HG03457 (cell line): Measurements from ENCODE around the gene BRICD5.

Experiments
- ATAC-seq: cut with Tn5 transposase; IDR thresholded peaks from one replicate; pipeline ENCODE4 v1.9.1; 2021; ENCODE audit warnings: moderate number of reproducible peaks; ENCODE audit not compliant: unreplicated experiment

BRICD5 gene

GRCh38 chr16:2183671-2184070, 27.0 kb downstream of the BRICD5 start:
- no peak for ATAC-seq

- ATAC-seq = no peak
These were observed 28.7 kb downstream of the BRICD5 start for GRCh38 chr16:2181952-2182351.

GRCh38 chr16:2180962-2181923, 29.4 kb downstream of the BRICD5 start:
- ATAC-seq = no peak

GRCh38 chr16:2180461-2180860, 30.2 kb downstream of the BRICD5 start:
- ATAC-seq = no peak

- no peak for ATAC-seq
These were observed 31.1 kb downstream of the BRICD5 start for GRCh38 chr16:2179576-2179975.

GRCh38 chr16:2179107-2179501, 31.6 kb downstream of the BRICD5 start:
- no peak for ATAC-seq

GRCh38 chr16:2178321-2179106, 32.1 kb downstream of the BRICD5 start:
- no peak for ATAC-seq

- ATAC-seq = no peak
These were observed 33.1 kb downstream of the BRICD5 start for GRCh38 chr16:2177561-2177960.

- ATAC-seq = no peak
These were observed 33.6 kb downstream of the BRICD5 start for GRCh38 chr16:2177101-2177500.

- ATAC-seq = no peak
These were observed 34.6 kb downstream of the BRICD5 start for GRCh38 chr16:2176047-2176446.

- ATAC-seq = no peak
These were observed 35.2 kb downstream of the BRICD5 start for GRCh38 chr16:2175454-2175853.

- ATAC-seq = no peak
These were observed 36.1 kb downstream of the BRICD5 start for GRCh38 chr16:2174396-2175131.

GRCh38 chr16:2173916-2174315, 36.7 kb downstream of the BRICD5 start:
- no peak for ATAC-seq

GRCh38 chr16:2173366-2173765, 37.3 kb downstream of the BRICD5 start:
- ATAC-seq = no peak

GRCh38 chr16:2172688-2173335, 37.9 kb downstream of the BRICD5 start:
- no peak for ATAC-seq

- no peak for ATAC-seq
These were observed 39.0 kb downstream of the BRICD5 start for GRCh38 chr16:2171601-2172178.

GRCh38 chr16:2170587-2171435, 39.9 kb downstream of the BRICD5 start:
- no peak for ATAC-seq

- ATAC-seq = no peak
These were observed 40.6 kb downstream of the BRICD5 start for GRCh38 chr16:2170080-2170479.

GRCh38 chr16:2167068-2167638, 43.5 kb downstream of the BRICD5 start:
- ATAC-seq = no peak
